Adrenal gland (tissue), 12 donors: ENCODE results near the gene TOMM5. TPM values are rescaled to one million over a fixed set of nuclear protein-coding genes. Genes with fewer than 3 reads are reported as not detected.

Experiments
- DNase-seq, 7 donors: peaks; one replicate each; pipeline ENCODE4 v3.0.0-alpha.2; 2019 to 2020
- H3K27ac ChIP-seq, 5 donors: fragments of 200-600 bp; sonication (generic) in 4 of 5; 1 replicate in 3 of 5; 2 replicates in 2 of 5; pipeline versions ENCODE4 v1.5.1 to v1.8.0; 2016 to 2020; ENCODE audit warnings: mild to moderate bottlenecking in 1 of 5
- H3K27me3 ChIP-seq: fragments of 200-600 bp; 2 replicates; pipeline ENCODE4 v1.8.0; 2021
- H3K36me3 ChIP-seq, 2 donors: fragments of 200-600 bp; replicated peaks in 1 of 2; 1 replicate in 1 of 2; 2 replicates in 1 of 2; pipeline versions ENCODE4 v1.5.1 to v1.8.0; 2018 to 2022
- H3K4me1 ChIP-seq, 2 donors: fragments of 200-600 bp; replicated peaks in 1 of 2; 1 replicate in 1 of 2; 2 replicates in 1 of 2; pipeline versions ENCODE4 v1.5.1 to v1.8.0; 2018 to 2021
- H3K4me3 ChIP-seq, 4 donors: fragments of 200-600 bp; sonication (generic) in 3 of 4; one replicate each; pipeline ENCODE4 v1.5.1; 2016 to 2018
- H3K9me3 ChIP-seq, 3 donors: fragments of 200-600 bp; sonication (generic) in 1 of 3; replicated peaks in 1 of 3; 1 replicate in 2 of 3; 2 replicates in 1 of 3; pipeline versions ENCODE4 v1.5.1 to v1.8.0; 2016 to 2021
- POLR2A ChIP-seq, 2 donors: fragments of 450-650 bp; IDR thresholded peaks; one replicate each; pipeline ENCODE4 v1.6.1; 2017; ENCODE audit warnings: antibody characterized with exemption in 2 of 2, mild to moderate bottlenecking in 2 of 2, moderate library complexity in 1 of 2
- WGBS, 4 donors: extraction: QIAGEN DNeasy Blood & Tissue Kit in 2 of 4; methylation state at CpG; one replicate each; pipeline versions ENCODE4 v1.1.5 to v1.1.7; 2013 to 2017; 5-methylcytosine and 5-hydroxymethylcytosine counted together
- intact Hi-C, 2 donors: fragments of 100-400 bp; cut with DNase I; formaldehyde crosslinking; loops; one replicate each; pipeline versions ENCODE4 v1.14.1 to v1.15.0; 2022 to 2023
- polyA plus RNA-seq, 3 donors: library from polyadenylated mRNA; stranded (reverse); fragments of 200-250 nt in 2 of 3; fragments of 350-450 nt in 1 of 3; fragmentation: Illumina TruSeq in 1 of 3; extraction: RNeasy Lipid Tissue Mini Kit (QIAGEN cat#74804) in 1 of 3; gene quantifications; one replicate each; pipeline ENCODE4 v1.2.3, GENCODE V29; 2013 to 2014
- total RNA-seq, 9 donors: library from RNA; depleted of rRNA in 4 of 9; stranded (reverse); fragments of >200 nt in 4 of 9; fragments of 120-200 nt in 1 of 9; fragmentation: NEBNext Ultra II Directional in 1 of 9; extraction: Animal tissue kit (Norgen Biotek cat#: 25700) in 1 of 9; gene quantifications; one replicate each; pipeline versions ENCODE4 v1.1.0 to v1.2.4, GENCODE V29; 2013 to 2023
- TF ChIP-seq, protein P1 (sequence below), 6 experiments: fragments of 450-650 bp in 4 of 6; fragments of 200-600 bp in 2 of 6; sonication (generic) in 1 of 6; IDR thresholded peaks; 1 replicate in 5 of 6; 2 replicates in 1 of 6; pipeline versions ENCODE4 v1.5.1 to v1.8.0; 2016 to 2021; ENCODE audit warnings: antibody characterized with exemption in 6 of 6, mild to moderate bottlenecking in 2 of 6, moderate library complexity in 1 of 6
- donor health status: healthy with polysubstance abuse.
- donor health status: Bipolar disorder and iron deficiency.
- donor health status: DM: yes; HTN: yes; CAD: no.
- donor health status: DM: no; HTN: no; CAD: no.
- donor health status: DM: no; HTN: no; CAD: no.
- donor health status: DM: yes; HTN: yes; CAD: no.

TOMM5 gene
- total and polyA plus RNA-seq, 12 donors, result 41.0 to 319 (median 84.0) TPM

- Histone ChIP-seq H3K27ac (no peak overlapping the region), H3K27me3 (no peaks in the 10 kb centered on the region), H3K4me1 (peaks cover 0 to 4% of the 10 kb centered on the region in 2 donors), H3K9me3 (no peaks in the 10 kb centered on the region), H3K36me3 (no peaks in the 10 kb centered on the region), H3K4me3 (no peak overlapping the region)
- no peak for DNase-seq
- TF ChIP-seq, protein P1, sequence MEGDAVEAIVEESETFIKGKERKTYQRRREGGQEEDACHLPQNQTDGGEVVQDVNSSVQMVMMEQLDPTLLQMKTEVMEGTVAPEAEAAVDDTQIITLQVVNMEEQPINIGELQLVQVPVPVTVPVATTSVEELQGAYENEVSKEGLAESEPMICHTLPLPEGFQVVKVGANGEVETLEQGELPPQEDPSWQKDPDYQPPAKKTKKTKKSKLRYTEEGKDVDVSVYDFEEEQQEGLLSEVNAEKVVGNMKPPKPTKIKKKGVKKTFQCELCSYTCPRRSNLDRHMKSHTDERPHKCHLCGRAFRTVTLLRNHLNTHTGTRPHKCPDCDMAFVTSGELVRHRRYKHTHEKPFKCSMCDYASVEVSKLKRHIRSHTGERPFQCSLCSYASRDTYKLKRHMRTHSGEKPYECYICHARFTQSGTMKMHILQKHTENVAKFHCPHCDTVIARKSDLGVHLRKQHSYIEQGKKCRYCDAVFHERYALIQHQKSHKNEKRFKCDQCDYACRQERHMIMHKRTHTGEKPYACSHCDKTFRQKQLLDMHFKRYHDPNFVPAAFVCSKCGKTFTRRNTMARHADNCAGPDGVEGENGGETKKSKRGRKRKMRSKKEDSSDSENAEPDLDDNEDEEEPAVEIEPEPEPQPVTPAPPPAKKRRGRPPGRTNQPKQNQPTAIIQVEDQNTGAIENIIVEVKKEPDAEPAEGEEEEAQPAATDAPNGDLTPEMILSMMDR (IDR thresholded peaks at IDR 0.05), result no peak
- TF ChIP-seq POLR2A (IDR thresholded peaks at IDR 0.05), result no peak
- WGBS, 4 donors, result 92 to 100% (median 94%) methylated on average over 1 of the region's 1 CpG
- intact Hi-C loops, result no loop called here
Observed at GRCh38 chr9:37620396-37620795, 28.0 kb upstream of the TOMM5 start.

- DNase-seq, result no peak
- Histone ChIP-seq H3K9me3 (no peaks in the 10 kb centered on the region), H3K27me3 (no peaks in the 10 kb centered on the region), H3K4me1 (peaks cover 0 to 9% of the 10 kb centered on the region in 2 donors), H3K4me3 (no peak overlapping the region), H3K36me3 (no peaks in the 10 kb centered on the region), H3K27ac (no peak overlapping the region)
- intact Hi-C loops, result no loop called here
- 81 to 91% (median 88%) methylated on average over 3 of the region's 3 CpGs for WGBS, 4 donors
- TF ChIP-seq, protein P1 (IDR thresholded peaks at IDR 0.05), result no peak
- TF ChIP-seq POLR2A (IDR thresholded peaks at IDR 0.05), result no peak
Observed at GRCh38 chr9:37619806-37620205, 27.4 kb upstream of the TOMM5 start.

DNA sequence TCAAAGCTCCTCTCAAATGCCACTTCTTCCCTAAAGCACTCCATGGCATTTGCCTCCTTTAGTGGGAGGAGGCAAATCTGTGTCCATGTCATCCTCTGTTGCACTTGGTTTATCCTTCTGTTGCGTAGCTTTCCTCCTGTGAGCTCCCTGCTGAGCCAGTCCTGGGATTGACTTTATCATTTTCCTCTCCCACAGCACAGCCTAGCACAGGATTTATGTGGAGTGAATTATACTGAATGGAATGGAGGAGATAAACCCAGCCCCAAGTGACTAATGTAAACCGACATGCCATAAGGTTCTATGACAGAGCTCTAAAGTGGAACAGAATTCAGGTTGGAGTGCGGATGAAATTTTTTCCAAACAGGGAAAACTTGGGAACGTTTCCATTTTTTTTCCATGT, 26.4 kb upstream of the TOMM5 start:
- H3K36me3 ChIP-seq, result no peaks in the 10 kb centered on the region
- intact Hi-C loops, result no loop called here
- DNase-seq, result no peak
- 85 to 90% (median 86%) methylated on average over 4 of the region's 4 CpGs for WGBS, 4 donors
- TF ChIP-seq, protein P1 (IDR thresholded peaks at IDR 0.05), result no peak
- TF ChIP-seq POLR2A (IDR thresholded peaks at IDR 0.05), result no peak
- H3K4me3 ChIP-seq, result no peak overlapping the region
- H3K4me1 ChIP-seq, result peaks cover 0 to 9% of the 10 kb centered on the region in 2 donors
- no peaks in the 10 kb centered on the region for H3K27me3 ChIP-seq
- no peaks in the 10 kb centered on the region for H3K9me3 ChIP-seq
- H3K27ac ChIP-seq, result no peak overlapping the region

GRCh38 chr9:37617832-37618231, 25.4 kb upstream of the TOMM5 start:
- Histone ChIP-seq H3K4me3 (no peak overlapping the region), H3K9me3 (no peaks in the 10 kb centered on the region), H3K27me3 (no peaks in the 10 kb centered on the region), H3K4me1 (peaks cover 0 to 9% of the 10 kb centered on the region in 2 donors), H3K27ac (no peak overlapping the region), H3K36me3 (no peaks in the 10 kb centered on the region)
- intact Hi-C loops, result no loop called here
- WGBS, 4 donors, result 55 to 72% (median 64%) methylated on average over 4 of the region's 4 CpGs
- DNase-seq, result no peak
- no peak for TF ChIP-seq POLR2A (IDR thresholded peaks at IDR 0.05)
- TF ChIP-seq, protein P1 (IDR thresholded peaks at IDR 0.05), result no peak
